Middle frontal gyrus (tissue), 1 donor: ENCODE measurements around the gene OR8K3.

Experiments
- DNase-seq: peaks from one replicate; pipeline ENCODE4 v3.0.0-alpha.2; 2015; ENCODE audit warnings: low spot score; ENCODE audit errors: extremely low spot score

The OR8K3 gene

GRCh38 chr11:56314844-56315243 lies at the start of gene OR8K3:
Gene OR8K3, plus strand, starts transcription at chr11:56315144. Its CDS starts 3,163 bp downstream, at chr11:56318307.
- no peak for DNase-seq

GRCh38 chr11:56271092-56271491 lies 43.9 kb upstream of the OR8K3 start:
- DNase-seq: no peak

- no peak for DNase-seq
Observed at GRCh38 chr11:56273854-56274253, 41.1 kb upstream of the OR8K3 start, which contains the start of gene OR5T1. Gene OR5T1, plus strand, starts transcription at chr11:56274154. Its CDS starts 1,485 bp downstream, at chr11:56275639.

- DNase-seq: no peak
Observed at GRCh38 chr11:56292154-56292553, 22.8 kb upstream of the OR8K3 start, which contains the start of gene OR8H1. Gene OR8H1, minus strand, starts transcription at chr11:56292254. Its CDS starts 1,192 bp downstream, at chr11:56291062.

GRCh38 chr11:56296898-56297297 lies 18.0 kb upstream of the OR8K3 start:
- DNase-seq: no peak

- DNase-seq: no peak
Observed at GRCh38 chr11:56307836-56308235, 7.1 kb upstream of the OR8K3 start.

GRCh38 chr11:56331861-56332491 lies 17.0 kb downstream of the OR8K3 start:
- no peak for DNase-seq

- no peak for DNase-seq
Observed at GRCh38 chr11:56333156-56333555, 18.2 kb downstream of the OR8K3 start.

GRCh38 chr11:56340289-56340688 lies 25.3 kb downstream of the OR8K3 start:
- DNase-seq: no peak

- no peak for DNase-seq
Observed at GRCh38 chr11:56345739-56346138, 30.8 kb downstream of the OR8K3 start, which contains the start of gene OR8K1. Gene OR8K1, plus strand, starts transcription at chr11:56346039. Its CDS starts 0 bp downstream, at chr11:56346039.

- DNase-seq: no peak
Observed at GRCh38 chr11:56353991-56354390, 39.0 kb downstream of the OR8K3 start, which contains the start of gene OR8J1. Gene OR8J1, plus strand, starts transcription at chr11:56354291. Its CDS starts 5,956 bp downstream, at chr11:56360247.
